ENCODE results near the gene CFLAR. TPM values are rescaled to one million over a fixed set of nuclear protein-coding genes. Genes with fewer than 3 reads are reported as not detected.

CFLAR gene
- total and polyA plus RNA-seq, 2 of the 4 experiments (the other 2 are of a cell fraction): 29.2 to 59.9 TPM

DNA sequence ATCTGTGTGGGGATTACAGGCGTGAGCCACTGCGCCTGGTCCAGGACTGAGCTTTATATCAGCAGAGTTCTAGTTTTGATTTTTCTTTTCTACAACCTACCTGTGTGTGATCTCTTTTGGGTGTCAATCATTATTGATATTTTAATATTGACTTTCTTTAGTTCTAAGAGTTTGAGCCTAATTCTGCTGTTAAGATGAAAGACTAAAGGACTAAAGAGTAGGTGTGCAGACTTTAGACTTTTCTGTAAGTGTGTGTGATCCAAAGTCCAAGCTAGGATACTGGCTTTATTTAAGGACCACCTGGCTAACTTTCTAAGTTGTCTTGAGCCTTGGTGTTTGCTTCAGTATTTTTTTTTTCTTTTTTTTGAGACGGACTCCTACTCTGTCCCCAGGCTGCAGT, 79.4 kb downstream of the CFLAR start:
- no peaks in the 10 kb centered on the region for H3K36me3 ChIP-seq (ENCODE audit: control insufficient read depth, insufficient read depth, low read length)
- CTCF ChIA-PET: interaction anchor here (1.2 to 1.6 kb wide), 2 partner anchors 18 to 37 kb away, joined by 3 to 6 read pairs; no protein-coding TSS in a partner anchor

More for the DNA sequence above, 79.4 kb downstream of the CFLAR start:
- no peak overlapping the region for H3K27ac ChIP-seq (ENCODE audit: insufficient read depth, low read length)
- H3K9me1 ChIP-seq (ENCODE audit: insufficient read depth, low read length): no peaks in the 10 kb centered on the region
- H4K8ac ChIP-seq (ENCODE audit: low read depth in 2 of 2, low read length in 2 of 2): no peak overlapping the region
- no peak overlapping the region for H3K23ac ChIP-seq (ENCODE audit: low read depth, low read length)
- no CpG with 5 or more reads among the region's 3 CpGs for WGBS, 2 experiments (ENCODE audit: extremely low coverage in 2 of 2, insufficient read length in 1 of 2)
- intact Hi-C loops (cut with micrococcal nuclease): no loop called here
- no peak overlapping the region for H3K4me3 ChIP-seq (ENCODE audit: insufficient read depth, low read depth, low read length)
- in situ Hi-C loops (cut with MboI; ENCODE audit: low sequenced_read_pairs): no loop called here
- H4K91ac ChIP-seq (ENCODE audit: insufficient read depth, low read depth, low read length): no peak overlapping the region
- no peak for DNase-seq
- dilution Hi-C loops (cut with HindIII; ENCODE audit: low sequenced_read_pairs, unreplicated experiment): no loop called here
- TF ChIP-seq SMC3 (IDR thresholded peaks at IDR 0.05; ENCODE audit: low read depth, low read length) (no peak), CHD1 (IDR thresholded peaks at IDR 0.05; ENCODE audit: low read depth, low read length) (no peak), RAD21 (IDR thresholded peaks at IDR 0.05; ENCODE audit: low read length) (no peak), MAZ (IDR thresholded peaks at IDR 0.05; ENCODE audit: borderline replicate concordance, low read depth, low read length) (no peak), POLR2A (IDR thresholded peaks at IDR 0.05; ENCODE audit: low read depth, low read length) (no peak), RFX5 (IDR thresholded peaks at IDR 0.05; ENCODE audit: low read depth, low read length) (no peak), MAFK (IDR thresholded peaks at IDR 0.05; ENCODE audit: low read depth, low read length) (no peak), NFE2L2 (IDR thresholded peaks at IDR 0.05; ENCODE audit: low read depth, low read length) (no peak), MXI1 (IDR thresholded peaks at IDR 0.05; ENCODE audit: borderline replicate concordance, low read depth, low read length) (no peak)
- TF ChIP-seq, protein P1, sequence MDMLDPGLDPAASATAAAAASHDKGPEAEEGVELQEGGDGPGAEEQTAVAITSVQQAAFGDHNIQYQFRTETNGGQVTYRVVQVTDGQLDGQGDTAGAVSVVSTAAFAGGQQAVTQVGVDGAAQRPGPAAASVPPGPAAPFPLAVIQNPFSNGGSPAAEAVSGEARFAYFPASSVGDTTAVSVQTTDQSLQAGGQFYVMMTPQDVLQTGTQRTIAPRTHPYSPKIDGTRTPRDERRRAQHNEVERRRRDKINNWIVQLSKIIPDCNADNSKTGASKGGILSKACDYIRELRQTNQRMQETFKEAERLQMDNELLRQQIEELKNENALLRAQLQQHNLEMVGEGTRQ (IDR thresholded peaks at IDR 0.05; ENCODE audit: low read depth, low read length): no peak
- TF ChIP-seq, protein P2, sequence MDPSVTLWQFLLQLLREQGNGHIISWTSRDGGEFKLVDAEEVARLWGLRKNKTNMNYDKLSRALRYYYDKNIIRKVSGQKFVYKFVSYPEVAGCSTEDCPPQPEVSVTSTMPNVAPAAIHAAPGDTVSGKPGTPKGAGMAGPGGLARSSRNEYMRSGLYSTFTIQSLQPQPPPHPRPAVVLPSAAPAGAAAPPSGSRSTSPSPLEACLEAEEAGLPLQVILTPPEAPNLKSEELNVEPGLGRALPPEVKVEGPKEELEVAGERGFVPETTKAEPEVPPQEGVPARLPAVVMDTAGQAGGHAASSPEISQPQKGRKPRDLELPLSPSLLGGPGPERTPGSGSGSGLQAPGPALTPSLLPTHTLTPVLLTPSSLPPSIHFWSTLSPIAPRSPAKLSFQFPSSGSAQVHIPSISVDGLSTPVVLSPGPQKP (IDR thresholded peaks at IDR 0.05; ENCODE audit: borderline replicate concordance, low read depth, low read length): no peak
- POLR2A ChIA-PET (ENCODE audit: unreplicated experiment): no interaction called here
- peaks cover 5% of the 10 kb centered on the region; the same call in 1 of the 2 replicates for H3K27me3 ChIP-seq (ENCODE audit: control insufficient read depth, insufficient read depth, low read length)
- no peak overlapping the region for H3K4me2 ChIP-seq (ENCODE audit: low read depth, low read length)
- H3K9ac ChIP-seq (ENCODE audit: low read depth, low read length): no peak overlapping the region
- H2AK5ac ChIP-seq (ENCODE audit: low read depth, low read length): no peak overlapping the region
- H3K9me3 ChIP-seq (ENCODE audit: control insufficient read depth, insufficient read depth, low read length): no peaks in the 10 kb centered on the region
- BruUV-seq (replicated peaks): no TSS peak
- H2BK20ac ChIP-seq (ENCODE audit: low read depth, low read length): no peak overlapping the region
- no peak overlapping the region for H3K56ac ChIP-seq (ENCODE audit: extremely low read depth, insufficient read depth, low read length)
- no peaks in the 10 kb centered on the region for H3K4me1 ChIP-seq (ENCODE audit: control insufficient read depth, insufficient read depth, low read length)
- no peaks in the 10 kb centered on the region for H4K20me1 ChIP-seq (ENCODE audit: insufficient read depth, low read length)
- no peak overlapping the region for H2BK120ac ChIP-seq (ENCODE audit: low read depth, low read length)
- no peak overlapping the region for H3K14ac ChIP-seq (replicated peaks; ENCODE audit: low read depth, low read length)
- no peak overlapping the region for H2AFZ ChIP-seq (replicated peaks; ENCODE audit: low read length, poor library complexity)
- no peak overlapping the region for H3K18ac ChIP-seq (ENCODE audit: low read depth, low read length)
- H2BK5ac ChIP-seq (ENCODE audit: low read depth, low read length, poor library complexity, severe bottlenecking): no peak overlapping the region
- no peak overlapping the region for H3K4ac ChIP-seq (ENCODE audit: low read depth, low read length)
- H2AK9ac ChIP-seq (replicated peaks; ENCODE audit: low read depth, low read length, poor library complexity): no peak overlapping the region
- H2BK15ac ChIP-seq (ENCODE audit: low read depth, low read length): no peak overlapping the region
- no peak overlapping the region for H4K5ac ChIP-seq (ENCODE audit: low read depth, low read length)
- no peaks in the 10 kb centered on the region for H3K79me1 ChIP-seq (ENCODE audit: low read depth in 1 of 2, low read length in 2 of 2)
- no peak for ATAC-seq (ENCODE audit: low read depth)

Data from IMR-90 (cell line).